BLaER1 (cell line): ENCODE measurements around the gene GIMAP8.
"Not testable (repeated sequence)": the region's sequence is repeated elsewhere in the genome, so short reads cannot be mapped to it uniquely, and the experiment has no call there.

Experiments
- H3K27ac ChIP-seq: shearing (Covaris generic); formaldehyde crosslinking; 2 replicates; pipeline ENCODE4 v1.8.1; 2022
- H3K27me3 ChIP-seq: shearing (Covaris generic); formaldehyde crosslinking; 2 replicates; pipeline ENCODE4 v1.8.1; 2022
- H3K36me3 ChIP-seq: shearing (Covaris generic); formaldehyde crosslinking; 2 replicates; pipeline ENCODE4 v1.8.1; 2022
- H3K4me1 ChIP-seq: shearing (Covaris generic); formaldehyde crosslinking; 2 replicates; pipeline ENCODE4 v1.8.1; 2022
- H3K4me2 ChIP-seq: shearing (Covaris generic); formaldehyde crosslinking; 2 replicates; pipeline ENCODE4 v1.8.1; 2022
- H3K4me3 ChIP-seq: shearing (Covaris generic); formaldehyde crosslinking; 2 replicates; pipeline ENCODE4 v1.8.1; 2022
- H3K9ac ChIP-seq: shearing (Covaris generic); formaldehyde crosslinking; 2 replicates; pipeline ENCODE4 v1.8.1; 2022
- H3K9me3 ChIP-seq: shearing (Covaris generic); formaldehyde crosslinking; 2 replicates; pipeline ENCODE4 v1.8.1; 2022
- H4K20me1 ChIP-seq: shearing (Covaris generic); formaldehyde crosslinking; 2 replicates; pipeline ENCODE4 v1.8.1; 2022
- Cebpa-rat ChIP-seq: shearing (Covaris generic); IDR thresholded peaks from 2 replicates; pipeline ENCODE4 v1.8.1; 2022

Gene GIMAP8

DNA sequence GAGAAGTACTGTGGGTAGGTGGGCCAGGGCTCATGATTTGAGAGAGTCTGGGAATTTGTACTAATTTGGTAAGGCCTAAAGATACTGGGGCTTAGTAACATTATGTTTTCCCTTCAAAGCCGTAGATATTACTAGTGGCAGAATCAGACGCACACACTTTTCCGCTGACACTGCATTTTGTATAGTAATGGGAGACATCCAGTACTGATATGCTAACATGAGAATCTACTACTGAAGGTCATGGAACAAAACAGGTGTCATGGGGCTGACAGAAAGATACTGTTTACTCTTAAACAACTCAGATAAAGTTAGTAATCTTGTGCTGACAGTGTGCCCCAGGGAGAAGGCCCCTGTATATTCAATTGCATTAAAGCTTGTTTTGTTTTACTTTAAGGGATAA, 53.2 kb downstream of the GIMAP8 start:
- Histone ChIP-seq H3K4me1 (peaks cover 13% of the 10 kb centered on the region), H3K9ac (no peak overlapping the region), H3K27me3 (no peaks in the 10 kb centered on the region), H3K27ac (no peak overlapping the region), H3K9me3 (no peaks in the 10 kb centered on the region), H3K4me2 (no peak overlapping the region), H3K36me3 (no peaks in the 10 kb centered on the region), H3K4me3 (no peak overlapping the region), H4K20me1 (no peaks in the 10 kb centered on the region)
- no peak for TF ChIP-seq Cebpa-rat

DNA sequence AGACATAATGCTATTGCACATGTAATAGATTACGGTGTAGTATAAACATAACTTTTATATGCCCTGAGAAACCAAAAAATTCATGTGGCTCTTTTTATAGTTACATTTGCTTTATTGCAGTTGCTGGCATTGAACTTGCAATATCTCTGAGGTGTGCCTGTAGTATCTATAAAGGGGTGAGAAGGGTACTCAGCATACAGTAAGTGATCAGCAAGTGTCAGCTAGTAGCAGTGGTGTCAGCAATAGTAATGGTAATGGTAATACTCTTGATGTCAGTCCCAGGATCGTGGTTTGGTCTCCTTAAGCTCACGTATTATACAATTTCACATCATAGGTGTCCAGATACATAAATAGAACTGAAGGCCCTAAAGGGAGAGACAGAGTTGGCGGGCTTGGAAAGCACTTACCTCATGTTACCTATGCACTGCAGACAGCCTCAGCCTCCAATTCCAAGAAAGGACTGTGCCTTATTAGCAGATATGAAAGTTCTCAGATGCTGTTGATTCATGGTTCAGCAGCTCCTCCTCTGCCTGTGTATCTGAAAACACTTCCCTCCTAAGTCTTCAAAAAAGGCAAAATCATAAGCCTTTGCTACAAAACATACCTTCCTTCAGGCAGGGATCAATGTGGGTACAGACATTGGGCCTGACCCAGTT, 57.6 kb downstream of the GIMAP8 start:
- H3K36me3 ChIP-seq = no peaks in the 10 kb centered on the region
- no peak for TF ChIP-seq Cebpa-rat

DNA sequence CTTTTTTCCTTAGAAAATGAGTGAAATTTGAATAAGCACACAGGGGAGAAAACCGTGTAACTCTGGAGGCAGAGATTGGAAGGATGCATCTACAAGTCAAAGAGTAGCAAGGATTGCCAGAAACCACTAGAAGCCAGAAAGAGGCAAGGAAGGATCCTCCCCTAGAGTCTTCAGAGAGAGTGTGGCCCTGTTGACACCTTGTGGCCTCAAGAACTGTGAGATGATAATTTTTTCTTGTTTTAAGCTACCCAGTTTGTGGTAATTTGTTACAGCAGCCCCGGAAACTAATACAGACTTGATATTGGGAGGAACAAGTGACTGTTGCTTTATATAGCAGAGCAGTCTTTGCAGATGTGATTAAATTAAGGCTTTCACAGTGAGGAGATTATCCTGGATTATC, 60.6 kb downstream of the GIMAP8 start:
- Histone ChIP-seq H3K9ac (no peak overlapping the region), H3K4me3 (no peak overlapping the region), H3K9me3 (peaks cover 6% of the 10 kb centered on the region; the same call in 1 of the 2 replicates), H3K4me2 (no peak overlapping the region), H4K20me1 (no peaks in the 10 kb centered on the region), H3K27ac (no peak overlapping the region), H3K36me3 (no peaks in the 10 kb centered on the region), H3K4me1 (no peaks in the 10 kb centered on the region), H3K27me3 (no peaks in the 10 kb centered on the region)
- TF ChIP-seq Cebpa-rat = no peak

More for the DNA sequence above, 57.6 kb downstream of the GIMAP8 start:
- H3K9me3 ChIP-seq = peaks cover 6% of the 10 kb centered on the region; the same call in 1 of the 2 replicates
- no peak overlapping the region for H3K9ac ChIP-seq
- H3K4me2 ChIP-seq = no peak overlapping the region
- no peak overlapping the region for H3K27ac ChIP-seq
- peaks cover 3% of the 10 kb centered on the region for H3K4me1 ChIP-seq
- H3K27me3 ChIP-seq = no peaks in the 10 kb centered on the region
- H4K20me1 ChIP-seq = no peaks in the 10 kb centered on the region
- no peak overlapping the region for H3K4me3 ChIP-seq

DNA sequence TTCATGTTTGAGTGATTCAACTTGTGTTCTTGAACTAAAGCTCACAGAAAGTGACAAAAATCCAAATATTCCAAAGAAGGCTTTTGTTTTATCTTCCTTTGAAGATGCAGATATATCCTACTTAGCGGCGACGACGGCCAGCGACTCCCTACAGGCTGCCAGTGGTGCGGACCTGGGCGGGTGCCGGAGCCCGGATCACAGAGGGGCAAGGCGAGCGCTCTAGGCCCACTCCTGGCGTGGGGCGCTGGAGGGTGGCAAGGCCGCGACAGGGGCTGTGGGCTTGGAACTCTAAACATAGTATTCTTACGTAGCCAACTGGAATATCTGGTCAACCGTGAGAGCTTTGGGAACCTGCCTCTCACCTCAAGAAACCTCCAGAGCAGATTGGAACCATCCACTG, 63.3 kb downstream of the GIMAP8 start:
- no peak overlapping the region for H3K4me2 ChIP-seq
- no peak overlapping the region for H3K9ac ChIP-seq
- no peaks in the 10 kb centered on the region for H3K36me3 ChIP-seq
- no peaks in the 10 kb centered on the region for H3K27me3 ChIP-seq
- H3K27ac ChIP-seq = no peak overlapping the region
- H4K20me1 ChIP-seq = no peaks in the 10 kb centered on the region
- peaks cover 6% of the 10 kb centered on the region; the same call in 1 of the 2 replicates for H3K9me3 ChIP-seq
- TF ChIP-seq Cebpa-rat = no peak
- H3K4me3 ChIP-seq = no peak overlapping the region
- H3K4me1 ChIP-seq = no peaks in the 10 kb centered on the region

DNA sequence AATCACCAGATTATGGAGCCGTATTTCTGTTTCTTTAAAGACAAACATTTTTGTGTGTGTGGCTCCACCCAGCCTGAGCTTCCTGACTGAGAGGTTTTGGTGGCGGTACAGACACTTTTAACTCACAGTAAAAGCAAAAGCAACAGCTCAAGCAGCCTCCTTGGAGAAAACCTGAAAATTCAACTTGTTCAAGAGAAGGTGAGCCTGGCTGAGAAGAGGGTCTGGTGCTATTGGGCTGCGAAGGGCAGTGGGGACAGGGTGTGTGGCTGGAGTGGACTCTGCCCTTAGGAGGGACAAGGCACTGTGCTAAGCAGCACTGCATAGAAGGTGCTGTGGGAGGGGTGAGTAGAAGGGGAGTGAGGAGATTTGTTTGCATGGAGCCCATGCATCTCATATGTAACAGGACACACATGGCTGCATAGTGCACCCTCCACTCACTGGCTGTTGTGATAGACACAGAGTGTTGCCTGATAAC, 64.4 kb downstream of the GIMAP8 start, which contains the start of gene GIMAP7:
GIMAP7 (plus strand) TSS at position 125 of the 475 bp plus-strand sequence. CDS start 5,103 bp downstream, outside the sequence.
- H3K4me2 ChIP-seq = peak within 1 kb of the TSS; percentile 15; the same call in 1 of the 2 replicates
- H4K20me1 ChIP-seq = no peaks in the 10 kb centered on the region
- no peak within 1 kb of the TSS for H3K27ac ChIP-seq
- no peak for TF ChIP-seq Cebpa-rat
- H3K9me3 ChIP-seq = no peaks in the 10 kb centered on the region
- H3K4me1 ChIP-seq = no peaks in the 10 kb centered on the region
- no peaks in the 10 kb centered on the region for H3K27me3 ChIP-seq
- H3K4me3 ChIP-seq = no peak within 1 kb of the TSS
- H3K9ac ChIP-seq = no peak within 1 kb of the TSS
- no peaks in the 10 kb centered on the region for H3K36me3 ChIP-seq

DNA sequence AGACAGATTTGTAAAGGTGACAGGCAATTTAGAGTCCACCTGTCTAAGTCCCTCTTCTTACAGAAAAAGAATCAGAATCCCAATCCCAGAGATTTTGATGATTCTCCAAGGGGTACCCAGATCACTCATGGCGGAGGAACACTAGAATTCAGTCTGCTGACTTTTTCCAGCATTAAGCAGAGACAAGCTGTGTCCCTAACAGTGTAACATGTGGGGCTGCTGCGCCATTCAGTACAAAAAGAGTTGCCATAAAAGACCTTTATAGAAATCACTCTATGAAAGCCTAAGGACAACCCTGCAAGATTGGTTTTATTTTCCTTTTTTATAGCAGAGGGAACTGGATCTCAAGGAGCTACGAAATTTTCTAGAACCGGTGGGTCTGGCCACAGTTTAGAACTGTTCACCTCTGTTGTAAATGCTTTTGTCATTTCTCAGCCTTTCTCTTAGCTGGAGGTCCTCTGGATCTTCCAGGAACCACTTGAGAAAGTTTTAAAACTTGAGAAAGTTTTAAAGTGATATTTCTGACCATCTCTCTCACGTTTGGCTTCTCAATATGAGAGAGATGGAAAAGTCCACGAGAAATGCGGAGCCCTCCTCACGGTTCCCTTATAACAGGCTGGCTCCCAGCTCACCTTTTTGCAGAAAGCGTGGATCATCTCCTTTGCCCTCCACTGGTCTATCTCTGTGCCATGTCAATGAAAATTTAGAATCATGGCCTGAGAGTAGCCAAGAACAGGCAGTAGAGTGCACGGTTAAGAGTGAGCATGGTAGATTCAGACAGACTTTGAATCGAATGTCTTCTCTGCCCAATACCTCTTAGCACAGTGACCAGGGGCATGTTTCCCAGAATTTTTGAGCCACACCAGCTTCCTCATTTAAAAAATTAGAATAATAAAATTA, 65.1 kb downstream of the GIMAP8 start:
- H3K4me1 ChIP-seq = no peaks in the 10 kb centered on the region
- no peaks in the 10 kb centered on the region for H3K27me3 ChIP-seq
- no peak overlapping the region; the same call in 1 of the 2 replicates for H3K4me2 ChIP-seq
- H4K20me1 ChIP-seq = no peaks in the 10 kb centered on the region
- no peak overlapping the region for H3K4me3 ChIP-seq
- no peaks in the 10 kb centered on the region for H3K36me3 ChIP-seq
- no peak overlapping the region for H3K27ac ChIP-seq
- H3K9me3 ChIP-seq = no peaks in the 10 kb centered on the region
- H3K9ac ChIP-seq = no peak overlapping the region
- TF ChIP-seq Cebpa-rat = no peak

DNA sequence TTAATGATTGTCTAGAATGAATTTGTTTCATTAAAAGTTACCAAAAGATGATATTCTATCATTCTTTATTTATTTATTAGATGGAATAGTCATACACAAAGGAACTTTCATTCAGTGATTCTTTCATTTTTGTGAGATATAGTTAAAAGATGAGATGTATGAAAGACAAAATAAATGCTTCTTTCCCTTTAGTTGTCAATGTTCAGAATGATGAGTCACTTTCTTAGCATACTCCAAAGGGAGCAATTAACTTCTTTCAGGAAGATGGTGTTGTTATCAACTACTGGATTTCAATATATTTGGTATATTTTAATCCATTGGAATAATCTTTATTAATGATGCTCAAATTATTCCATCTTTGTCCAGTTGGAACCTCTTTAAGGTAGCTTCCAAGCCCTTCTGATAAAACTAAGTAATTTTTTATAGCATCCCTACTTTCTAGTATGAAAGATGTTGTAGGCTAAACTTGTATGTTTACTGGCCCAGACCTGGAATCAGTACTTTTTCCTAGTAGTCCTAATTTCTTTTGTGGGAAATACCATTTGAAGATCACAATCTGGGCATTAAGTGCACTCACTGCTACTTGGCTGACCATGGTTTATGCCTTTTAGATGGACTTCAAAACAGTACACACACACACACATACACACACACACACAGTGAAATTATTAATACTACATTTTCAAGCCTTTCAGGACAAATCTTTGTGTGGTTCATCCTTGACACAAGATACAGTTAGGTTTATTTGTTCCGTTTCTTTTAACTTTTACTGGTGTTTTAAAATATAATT, 66.7 kb downstream of the GIMAP8 start:
- H3K4me2 ChIP-seq = no peak overlapping the region
- H3K4me1 ChIP-seq = no peaks in the 10 kb centered on the region

DNA sequence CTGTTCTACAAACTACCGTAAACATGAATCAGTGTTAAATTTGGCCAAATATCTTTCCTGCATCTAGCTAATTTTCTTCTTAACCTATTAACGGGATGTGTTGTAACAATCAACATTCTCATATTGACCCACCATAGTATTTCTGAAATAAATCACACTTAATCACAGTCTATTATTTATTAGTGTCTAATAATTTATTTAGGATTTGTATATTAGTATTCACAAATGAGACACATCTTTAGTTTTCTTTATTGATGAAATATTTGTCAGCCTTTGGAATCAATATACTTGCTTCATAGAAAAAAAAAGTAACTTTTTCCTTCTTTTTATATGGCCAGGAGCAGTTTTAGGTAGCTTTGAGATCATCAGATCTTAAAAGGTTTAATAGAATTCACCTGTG, 68.9 kb downstream of the GIMAP8 start:
- H3K4me1 ChIP-seq = no peaks in the 10 kb centered on the region
- no peak overlapping the region for H3K4me3 ChIP-seq
- H3K9me3 ChIP-seq = no peaks in the 10 kb centered on the region
- TF ChIP-seq Cebpa-rat = no peak
- H3K36me3 ChIP-seq = no peaks in the 10 kb centered on the region
- H3K27me3 ChIP-seq = no peaks in the 10 kb centered on the region
- no peak overlapping the region for H3K9ac ChIP-seq
- no peak overlapping the region for H3K4me2 ChIP-seq
- H3K27ac ChIP-seq = no peak overlapping the region
- H4K20me1 ChIP-seq = no peaks in the 10 kb centered on the region

More for the DNA sequence above, 66.7 kb downstream of the GIMAP8 start:
- Histone ChIP-seq H3K9me3 (no peaks in the 10 kb centered on the region), H3K9ac (no peak overlapping the region), H3K4me3 (no peak overlapping the region), H4K20me1 (no peaks in the 10 kb centered on the region), H3K36me3 (no peaks in the 10 kb centered on the region), H3K27me3 (no peaks in the 10 kb centered on the region), H3K27ac (no peak overlapping the region)
- TF ChIP-seq Cebpa-rat = no peak

DNA sequence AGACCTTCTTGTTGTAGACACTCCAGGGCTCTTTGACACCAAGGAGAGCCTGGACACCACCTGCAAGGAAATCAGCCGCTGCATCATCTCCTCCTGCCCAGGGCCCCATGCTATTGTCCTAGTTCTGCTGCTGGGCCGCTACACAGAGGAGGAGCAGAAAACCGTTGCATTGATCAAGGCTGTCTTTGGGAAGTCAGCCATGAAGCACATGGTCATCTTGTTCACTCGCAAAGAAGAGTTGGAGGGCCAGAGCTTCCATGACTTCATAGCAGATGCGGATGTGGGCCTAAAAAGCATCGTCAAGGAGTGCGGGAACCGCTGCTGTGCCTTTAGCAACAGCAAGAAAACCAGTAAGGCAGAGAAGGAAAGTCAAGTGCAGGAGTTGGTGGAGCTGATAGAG, 69.7 kb downstream of the GIMAP8 start:
- Histone ChIP-seq H4K20me1 (no peaks in the 10 kb centered on the region), H3K27me3 (no peaks in the 10 kb centered on the region), H3K36me3 (no peaks in the 10 kb centered on the region), H3K9me3 (no peaks in the 10 kb centered on the region), H3K4me2 (no peak overlapping the region), H3K4me3 (no peak overlapping the region), H3K4me1 (no peaks in the 10 kb centered on the region), H3K9ac (no peak overlapping the region), H3K27ac (no peak overlapping the region)
- no peak for TF ChIP-seq Cebpa-rat

DNA sequence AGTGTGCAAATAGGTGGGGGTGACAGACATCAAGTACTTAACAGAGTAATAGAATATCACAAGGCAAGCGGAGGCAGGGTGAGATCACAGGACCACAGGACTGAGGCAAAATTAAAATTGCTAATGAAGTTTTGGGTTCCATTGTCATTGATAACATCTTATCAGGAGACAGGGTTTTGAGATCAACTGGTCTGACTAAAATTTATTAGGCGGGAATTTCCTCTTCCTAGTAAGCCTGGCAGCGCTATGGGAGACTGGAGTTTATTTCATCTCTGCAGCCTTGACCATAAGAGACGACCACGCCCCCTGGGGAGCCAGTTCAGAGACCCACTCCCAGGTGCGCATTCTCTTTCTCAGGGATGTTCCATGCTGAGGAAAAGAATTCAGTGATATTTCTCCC, 72.5 kb downstream of the GIMAP8 start:
- H3K4me1 ChIP-seq, H3K9ac ChIP-seq, H3K9me3 ChIP-seq, H3K27ac ChIP-seq, H3K4me2 ChIP-seq, H3K4me3 ChIP-seq, H4K20me1 ChIP-seq, H3K27me3 ChIP-seq, H3K36me3 ChIP-seq: not testable (repeated sequence)
